PC-9 (cell line): ENCODE measurements around the gene ATP2B3. TPM values are rescaled to one million over a fixed set of nuclear protein-coding genes. Genes with fewer than 3 reads are reported as not detected.

Experiments used
- BruUV-seq: library from RNA; stranded (reverse); fragments of 400-500 nt; replicated peaks from 2 replicates; lab custom pipeline; 2021; lab: Mats Ljungman, UMichigan
- CTCF ChIA-PET: fragments of 300-600 bp; sonication (Branson Sonifier 250); formaldehyde crosslinking; loops from one replicate; lab custom pipeline; 2022; ENCODE audit warnings: antibody characterized with exemption; lab: Charles Lee
- POLR2A ChIA-PET: fragments of 300-600 bp; sonication (Branson Sonifier 250); formaldehyde crosslinking; loops from one replicate; lab custom pipeline; 2022; ENCODE audit warnings: antibody characterized with exemption; ENCODE audit not compliant: unreplicated experiment; lab: Charles Lee
- DNase-seq, 2 experiments: peaks; one replicate each; pipeline versions ENCODE4 v3.0.0 to v3.0.0-alpha.2; 2015 to 2022; ENCODE audit warnings: mixed read lengths in 1 of 2
- H2AFZ ChIP-seq: fragments of 200-600 bp; sonication (generic); 2 replicates; pipeline ENCODE4 v1.8.1; 2017; ENCODE audit warnings: antibody characterized with exemption
- H3F3A ChIP-seq: fragments of 200-600 bp; sonication (generic); 2 replicates; pipeline ENCODE4 v1.8.1; 2017; ENCODE audit warnings: antibody characterized with exemption, mild to moderate bottlenecking, low read depth; ENCODE audit not compliant: insufficient read depth
- H3K27ac ChIP-seq: fragments of 200-600 bp; sonication (generic); 2 replicates; pipeline ENCODE4 v1.6.1; 2016; ENCODE audit warnings: mixed run types
- H3K27me3 ChIP-seq: fragments of 200-600 bp; sonication (generic); 2 replicates; pipeline ENCODE4 v1.6.1; 2016; ENCODE audit warnings: low read depth, mixed run types; ENCODE audit not compliant: insufficient read depth
- H3K36me3 ChIP-seq: fragments of 200-600 bp; sonication (generic); 2 replicates; pipeline ENCODE4 v1.6.1; 2016; ENCODE audit warnings: low read depth, mixed run types
- H3K4me1 ChIP-seq: fragments of 200-600 bp; sonication (generic); replicated peaks from 2 replicates; pipeline ENCODE4 v1.6.1; 2016; ENCODE audit warnings: mixed run types; ENCODE audit not compliant: insufficient read depth
- H3K4me2 ChIP-seq: fragments of 200-600 bp; sonication (generic); 2 replicates; pipeline ENCODE4 v1.6.1; 2017; ENCODE audit warnings: mixed run types
- H3K4me3 ChIP-seq: fragments of 200-600 bp; sonication (generic); 2 replicates; pipeline ENCODE4 v1.6.1; 2016; ENCODE audit warnings: mixed run types
- H3K79me2 ChIP-seq: fragments of 200-600 bp; sonication (generic); 2 replicates; pipeline ENCODE4 v1.6.1; 2017; ENCODE audit warnings: low read depth, mixed run types
- H3K9me2 ChIP-seq: fragments of 200-600 bp; sonication (generic); 2 replicates; pipeline ENCODE4 v1.8.1; 2017; ENCODE audit warnings: mild to moderate bottlenecking; ENCODE audit not compliant: insufficient read depth
- H3K9me3 ChIP-seq: fragments of 200-600 bp; sonication (generic); 2 replicates; pipeline ENCODE4 v1.8.1; 2016; ENCODE audit warnings: low read depth; ENCODE audit not compliant: insufficient read depth
- H4K20me1 ChIP-seq: fragments of 200-600 bp; sonication (generic); 2 replicates; pipeline ENCODE4 v1.8.1; 2017; ENCODE audit not compliant: insufficient read depth
- CTCF ChIP-seq: fragments of 200-600 bp; sonication (generic); conservative IDR thresholded peaks from 2 replicates; pipeline ENCODE4 v1.6.1; 2017; ENCODE audit warnings: mixed run types, antibody characterized with exemption, mild to moderate bottlenecking, moderate library complexity
- EZH2 ChIP-seq: fragments of 200-600 bp; sonication (generic); IDR thresholded peaks from 2 replicates; pipeline ENCODE4 v1.8.0; 2017; ENCODE audit warnings: antibody characterized with exemption, low read depth
- intact Hi-C: fragments of 100-400 bp; cut with micrococcal nuclease; formaldehyde crosslinking; loops from one replicate; pipeline ENCODE4 v1.10.0; 2022; ENCODE audit not compliant: unreplicated experiment
- total RNA-seq: library from RNA; stranded (reverse); gene quantifications from 2 replicates; pipeline ENCODE4 v1.2.3, GENCODE V29; 2021

Gene ATP2B3
- total RNA-seq, 1 experiment from 2014 or later: not detected

- intact Hi-C loops: no loop called here
- Histone ChIP-seq H3K27me3 (peaks cover 27% of the 10 kb centered on the region), H3K79me2 (no peaks in the 10 kb centered on the region), H3K4me3 (no peak overlapping the region), H3K4me2 (no peak overlapping the region), H3K27ac (no peak overlapping the region), H4K20me1 (no peaks in the 10 kb centered on the region), H3K4me1 (no peaks in the 10 kb centered on the region), H3F3A (no peaks in the 10 kb centered on the region), H3K9me3 (no peaks in the 10 kb centered on the region), H2AFZ (no peak overlapping the region), H3K36me3 (no peaks in the 10 kb centered on the region), H3K9me2 (no peaks in the 10 kb centered on the region)
- TF ChIP-seq EZH2 (no peak), CTCF (no peak)
- no peak for DNase-seq
- ChIA-PET POLR2A (no interaction called here), CTCF (no interaction called here)
- no TSS peak for BruUV-seq
These were observed 9.4 kb downstream of the ATP2B3 start for GRCh38 chrX:153526801-153527200.

GRCh38 chrX:153527208-153527607 lies 9.8 kb downstream of the ATP2B3 start:
- H3F3A ChIP-seq: no peaks in the 10 kb centered on the region
- ChIA-PET CTCF (no interaction called here), POLR2A (no interaction called here)
- no peaks in the 10 kb centered on the region for H3K36me3 ChIP-seq
- no peaks in the 10 kb centered on the region for H3K79me2 ChIP-seq
- no peak overlapping the region for H3K4me3 ChIP-seq
- H3K9me3 ChIP-seq: no peaks in the 10 kb centered on the region
- H4K20me1 ChIP-seq: no peaks in the 10 kb centered on the region
- TF ChIP-seq CTCF (no peak), EZH2 (no peak)
- H2AFZ ChIP-seq: no peak overlapping the region
- no peak overlapping the region for H3K27ac ChIP-seq
- H3K9me2 ChIP-seq: no peaks in the 10 kb centered on the region
- DNase-seq: no peak
- H3K4me1 ChIP-seq: no peaks in the 10 kb centered on the region
- peaks cover 27% of the 10 kb centered on the region for H3K27me3 ChIP-seq
- H3K4me2 ChIP-seq: no peak overlapping the region
- intact Hi-C loops: no loop called here
- BruUV-seq: no TSS peak

- no peak for DNase-seq
- H3K4me3 ChIP-seq: no peak overlapping the region
- H3F3A ChIP-seq: no peaks in the 10 kb centered on the region
- intact Hi-C loops: no loop called here
- no peak overlapping the region for H2AFZ ChIP-seq
- ChIA-PET CTCF (no interaction called here), POLR2A (interaction anchor here (0.7 kb wide), 1 partner anchor 153 kb away, joined by 4 read pairs; no protein-coding TSS in a partner anchor)
- no peaks in the 10 kb centered on the region for H3K36me3 ChIP-seq
- H4K20me1 ChIP-seq: no peaks in the 10 kb centered on the region
- BruUV-seq: no TSS peak
- H3K9me3 ChIP-seq: no peaks in the 10 kb centered on the region
- no peaks in the 10 kb centered on the region for H3K4me1 ChIP-seq
- no peak overlapping the region for H3K27ac ChIP-seq
- H3K79me2 ChIP-seq: no peaks in the 10 kb centered on the region
- TF ChIP-seq CTCF (no peak), EZH2 (no peak)
- H3K27me3 ChIP-seq: peaks cover 20% of the 10 kb centered on the region
- no peaks in the 10 kb centered on the region for H3K9me2 ChIP-seq
- H3K4me2 ChIP-seq: no peak overlapping the region
These were observed 13.1 kb downstream of the ATP2B3 start for GRCh38 chrX:153530411-153531129.
